Right lobe of liver (tissue), 6 donors: Measurements from ENCODE around the gene LRMDA. TPM values are rescaled to one million over a fixed set of nuclear protein-coding genes. Genes with fewer than 3 reads are reported as not detected.

Experiments used
- ATAC-seq, 4 donors: fragments of 200-7000 bp; cut with Tn5 transposase; one replicate each; pipeline ENCODE4 v1.9.1; 2020; ENCODE audit warnings: mild to moderate bottlenecking in 4 of 4, moderate library complexity in 4 of 4
- DNase-seq, 3 donors: peaks; one replicate each; pipeline ENCODE4 v3.0.0-alpha.2; 2020
- H3K27ac ChIP-seq, 3 donors: fragments of 200-600 bp; one replicate each; pipeline ENCODE4 v1.8.0; 2022
- H3K27me3 ChIP-seq, 2 donors: fragments of 200-600 bp; one replicate each; pipeline ENCODE4 v1.8.0; 2022
- H3K36me3 ChIP-seq, 4 donors: fragments of 200-600 bp; sonication (generic) in 1 of 4; one replicate each; pipeline versions ENCODE4 v1.5.1 to v1.8.0; 2017 to 2022; ENCODE audit warnings: control low read depth in 1 of 4
- H3K4me1 ChIP-seq, 4 donors: fragments of 200-600 bp; sonication (generic) in 1 of 4; one replicate each; pipeline versions ENCODE4 v1.5.1 to v1.8.0; 2017 to 2022; ENCODE audit warnings: control low read depth in 1 of 4
- H3K4me3 ChIP-seq, 3 donors: fragments of 200-600 bp; one replicate each; pipeline ENCODE4 v1.8.0; 2022
- H3K9me3 ChIP-seq, 4 donors: fragments of 200-600 bp; sonication (generic) in 1 of 4; one replicate each; pipeline versions ENCODE4 v1.5.1 to v1.8.0; 2017 to 2022; ENCODE audit warnings: control low read depth in 1 of 4
- CTCF ChIP-seq, 4 donors: fragments of 200-600 bp in 3 of 4; fragments of 450-650 bp in 1 of 4; IDR thresholded peaks; one replicate each; pipeline versions ENCODE4 v1.5.1 to v1.8.0; 2016 to 2022; ENCODE audit warnings: antibody characterized with exemption in 4 of 4, mild to moderate bottlenecking in 2 of 4
- POLR2A ChIP-seq: fragments of 450-650 bp; IDR thresholded peaks from one replicate; pipeline ENCODE4 v1.6.1; 2017; ENCODE audit warnings: antibody characterized with exemption, mild to moderate bottlenecking
- WGBS: methylation state at CpG from one replicate; pipeline ENCODE4 v1.1.6; 2018; ENCODE audit warnings: low coverage, low lambda C conversion rate; ENCODE audit not compliant: insufficient coverage; ENCODE audit errors: missing lambda C conversion rate; 5-methylcytosine and 5-hydroxymethylcytosine counted together
- intact Hi-C, 2 donors: fragments of 100-400 bp; cut with DNase I; formaldehyde crosslinking; loops; one replicate each; pipeline versions ENCODE4 v1.11.2 to v1.14.1; 2022
- total RNA-seq, 6 experiments: library from RNA; depleted of rRNA in 2 of 6; stranded (reverse); fragments of >200 nt in 2 of 6; fragmentation: NEBNext Ultra II Directional in 3 of 6; extraction: Animal tissue kit (Norgen Biotek cat#: 25700) in 3 of 6; gene quantifications; one replicate each; pipeline versions ENCODE4 v1.1.0 to v1.2.4, GENCODE V29; 2016 to 2023
- donor health status: DM: no; HTN: yes; CAD: no.
- donor health status: DM: no; HTN: no; CAD: no.
- donor health status: DM: no; HTN: no; CAD: no.
- donor health status: DM: no; HTN: yes; CAD: no.
- donor health status: DM: no; HTN: yes; CAD: no.

The LRMDA gene
- total RNA-seq, 6 experiments from 2014 or later, result 9.9 to 19.9 (median 16.3) TPM

DNA sequence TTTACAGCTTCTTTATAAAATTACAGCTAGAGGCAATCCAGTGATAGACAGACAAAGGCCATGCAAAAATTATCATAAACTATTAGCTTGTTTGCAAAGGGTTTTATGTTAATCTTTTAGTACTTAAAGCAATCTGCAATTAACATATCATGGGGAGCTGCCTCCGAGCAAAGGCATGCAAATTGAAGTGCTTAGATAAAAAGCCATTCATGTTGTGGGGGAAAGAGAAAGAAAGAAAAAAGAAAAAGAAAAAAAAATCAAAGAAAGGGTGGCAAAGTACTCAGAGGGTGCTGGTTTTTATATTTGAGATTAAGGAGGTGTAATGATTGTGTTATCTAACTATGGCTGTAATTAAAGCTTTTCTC is 799.5 kb downstream of the LRMDA start:
- H3K36me3 ChIP-seq, result no peaks in the 10 kb centered on the region
- no peak for ATAC-seq
- TF ChIP-seq CTCF (IDR thresholded peaks at IDR 0.05) (no peak), POLR2A (no peak)
- intact Hi-C loops, result no loop called here
- no peaks in the 10 kb centered on the region for H3K9me3 ChIP-seq
- H3K27me3 ChIP-seq, result no peaks in the 10 kb centered on the region
- H3K4me3 ChIP-seq, result no peak overlapping the region
- H3K27ac ChIP-seq, result no peak overlapping the region
- no peaks in the 10 kb centered on the region for H3K4me1 ChIP-seq
- no peak for DNase-seq
- WGBS, result 91% methylated on average over 1 of the region's 1 CpG

DNA sequence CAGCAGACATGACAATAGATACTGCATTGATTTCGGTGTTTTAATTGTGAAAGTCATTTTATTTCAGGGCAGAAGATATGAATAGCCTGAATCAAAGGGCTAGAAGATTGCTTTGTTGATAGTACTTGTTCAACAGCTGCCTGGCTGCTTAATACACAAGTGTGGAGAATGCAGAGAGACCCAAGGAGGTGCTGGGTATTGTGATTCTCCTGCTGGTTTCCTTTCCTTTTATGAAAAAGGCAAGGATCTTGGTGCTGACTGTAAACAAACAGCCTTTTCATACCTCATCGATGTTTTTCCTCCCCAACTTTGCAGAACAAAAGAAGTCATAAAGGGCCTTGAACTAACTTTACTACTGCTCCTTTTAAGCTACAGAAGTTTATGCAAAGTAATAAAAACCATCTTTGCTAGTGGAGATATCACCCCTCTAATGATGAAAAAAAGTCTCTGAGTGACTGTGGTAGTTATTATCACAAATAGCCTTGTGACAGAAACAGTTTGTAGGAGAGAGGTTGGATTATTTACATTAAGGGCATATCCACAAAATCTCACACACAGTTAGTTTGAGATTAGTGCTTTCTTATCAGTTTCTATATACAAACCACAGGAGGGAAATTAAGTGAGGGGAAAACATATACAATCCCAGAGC is 800.0 kb downstream of the LRMDA start:
- 42% methylated on average over 2 of the region's 2 CpGs for WGBS
- H3K4me3 ChIP-seq, result no peak overlapping the region
- no peaks in the 10 kb centered on the region for H3K27me3 ChIP-seq
- ATAC-seq (no peak), DNase-seq (no peak)
- H3K9me3 ChIP-seq, result no peaks in the 10 kb centered on the region
- no peaks in the 10 kb centered on the region for H3K4me1 ChIP-seq
- intact Hi-C loops, result no loop called here
- H3K36me3 ChIP-seq, result no peaks in the 10 kb centered on the region
- no peak overlapping the region for H3K27ac ChIP-seq
- TF ChIP-seq POLR2A, result no peak
- TF ChIP-seq CTCF (IDR thresholded peaks at IDR 0.05), result no peak

- DNase-seq (no peak), ATAC-seq (no peak)
- Histone ChIP-seq H3K27ac (no peak overlapping the region), H3K36me3 (no peaks in the 10 kb centered on the region), H3K4me3 (no peak overlapping the region), H3K27me3 (no peaks in the 10 kb centered on the region), H3K9me3 (no peaks in the 10 kb centered on the region), H3K4me1 (no peaks in the 10 kb centered on the region)
- TF ChIP-seq CTCF (IDR thresholded peaks at IDR 0.05) (no peak), POLR2A (no peak)
- 93% methylated on average over 4 of the region's 4 CpGs for WGBS
- intact Hi-C loops, result no loop called here
Observed at GRCh38 chr10:76234499-76235226, 803.2 kb downstream of the LRMDA start.

DNA sequence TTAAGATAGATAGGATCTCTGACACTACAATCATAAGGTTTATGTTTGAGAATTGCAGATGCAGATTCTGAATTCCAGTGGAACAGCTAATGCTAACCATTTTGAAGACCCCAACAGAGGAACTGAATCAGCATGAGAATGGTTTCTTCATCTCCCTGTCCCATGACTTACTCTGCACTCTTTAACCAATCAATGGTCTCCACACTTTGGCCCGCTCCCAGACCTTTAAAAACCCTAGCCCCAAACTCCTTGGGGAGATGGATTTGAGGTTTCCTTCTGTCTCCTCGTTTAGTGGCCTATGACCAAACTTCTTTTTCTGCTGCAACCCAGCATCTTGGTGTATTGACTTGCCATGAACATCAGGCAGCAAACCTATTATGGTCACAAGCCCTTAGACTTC is 804.9 kb downstream of the LRMDA start:
- TF ChIP-seq CTCF (IDR thresholded peaks at IDR 0.05), result no peak
- TF ChIP-seq POLR2A, result no peak
- no peaks in the 10 kb centered on the region for H3K4me1 ChIP-seq
- WGBS, result 22% methylated on average over 1 of the region's 2 CpGs
- no peak overlapping the region for H3K4me3 ChIP-seq
- H3K27ac ChIP-seq, result no peak overlapping the region
- DNase-seq (no peak), ATAC-seq (no peak)
- intact Hi-C loops, result no loop called here
- H3K9me3 ChIP-seq, result no peaks in the 10 kb centered on the region
- no peaks in the 10 kb centered on the region for H3K27me3 ChIP-seq
- H3K36me3 ChIP-seq, result no peaks in the 10 kb centered on the region
